NCI-H446 (cell line): Measurements from ENCODE around the gene SESTD1.
"Not testable (repeated sequence)": the region's sequence is repeated elsewhere in the genome, so short reads cannot be mapped to it uniquely, and the experiment has no call there.

Experiments
- DNase-seq, 2 experiments: peaks; one replicate each; lab custom pipeline; 2025; lab: John Stamatoyannopoulos, UW

SESTD1 gene

GRCh38 chr2:179106342-179106675 is 158.3 kb downstream of the SESTD1 start:
- no peak for DNase-seq

- DNase-seq, result no peak
These were observed 159.9 kb downstream of the SESTD1 start for GRCh38 chr2:179104736-179105135.

DNA sequence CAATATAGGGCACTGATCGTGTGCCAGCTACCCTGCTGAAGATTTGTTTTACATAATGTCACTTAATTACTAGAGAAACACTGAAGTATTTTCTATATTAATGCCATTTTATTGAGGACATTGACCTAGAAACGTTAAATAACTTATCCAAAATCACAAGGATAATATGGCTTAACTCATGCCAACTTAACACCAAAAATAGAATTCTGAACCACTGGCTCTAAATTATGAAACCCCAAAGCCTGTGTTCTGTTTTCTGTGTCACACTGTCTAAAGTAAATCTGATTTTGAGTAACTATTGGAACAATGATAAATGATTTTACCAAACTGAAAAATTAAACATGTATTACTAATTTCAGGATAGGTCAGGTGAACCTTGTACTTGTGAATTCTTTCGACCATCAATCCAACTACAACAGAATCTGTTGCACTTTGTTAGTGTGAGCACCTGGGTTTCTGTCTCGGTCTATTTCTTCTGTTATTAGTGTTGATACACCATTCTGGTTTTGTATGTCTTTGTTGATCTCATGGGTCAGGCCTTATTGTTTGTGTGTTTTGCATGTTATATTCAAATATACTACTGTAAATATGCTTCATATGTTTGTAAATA is 166.4 kb downstream of the SESTD1 start:
- no peak for DNase-seq

DNA sequence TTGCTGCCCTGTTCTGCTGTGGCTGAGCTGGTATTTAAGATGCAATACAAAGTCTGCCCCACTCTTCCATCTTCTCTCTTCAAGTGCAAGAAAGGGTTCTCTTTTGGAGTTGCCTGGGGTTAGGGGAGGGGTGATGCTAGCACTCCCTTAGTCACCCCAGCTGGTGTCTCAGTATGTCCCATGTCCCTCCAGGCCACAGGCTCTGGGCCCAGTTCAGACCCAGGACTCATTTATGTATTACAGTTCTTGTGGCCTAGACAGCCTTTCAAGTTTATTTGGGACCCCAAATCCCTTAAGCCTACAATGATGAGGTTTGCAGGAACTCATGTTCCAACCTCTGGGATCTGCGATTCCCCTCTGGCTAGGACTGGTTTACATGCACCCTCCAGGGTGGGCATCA is 167.5 kb downstream of the SESTD1 start:
- DNase-seq, result no peak

- DNase-seq, result no peak
These were observed 168.5 kb downstream of the SESTD1 start for GRCh38 chr2:179096090-179096489.

DNA sequence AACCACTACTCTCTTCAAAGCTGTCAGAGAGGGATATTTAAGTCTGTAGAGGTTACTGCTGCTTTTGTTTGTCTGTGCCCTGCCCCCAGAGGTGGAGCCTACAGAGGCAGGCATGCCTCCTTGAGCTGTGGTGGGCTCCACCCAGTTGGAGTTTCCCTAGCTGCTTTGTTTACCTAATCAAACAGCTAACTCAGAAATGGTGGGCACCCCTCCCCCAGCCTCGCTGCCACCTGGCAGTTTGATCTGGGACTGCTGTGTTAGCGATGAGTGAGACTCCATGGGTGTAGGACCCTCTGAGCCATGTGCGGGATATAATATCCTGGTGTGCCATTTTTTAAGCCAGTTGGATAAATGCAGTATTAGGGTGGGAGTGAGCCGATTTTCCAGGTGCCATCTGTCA is 171.7 kb downstream of the SESTD1 start:
- not testable (repeated sequence) for DNase-seq

- DNase-seq, result no peak
These were observed 181.9 kb downstream of the SESTD1 start for GRCh38 chr2:179082697-179083096.

GRCh38 chr2:179081954-179082353 is 182.7 kb downstream of the SESTD1 start:
- DNase-seq, result no peak

- no peak for DNase-seq
These were observed 192.1 kb downstream of the SESTD1 start for GRCh38 chr2:179072527-179072926.

DNA sequence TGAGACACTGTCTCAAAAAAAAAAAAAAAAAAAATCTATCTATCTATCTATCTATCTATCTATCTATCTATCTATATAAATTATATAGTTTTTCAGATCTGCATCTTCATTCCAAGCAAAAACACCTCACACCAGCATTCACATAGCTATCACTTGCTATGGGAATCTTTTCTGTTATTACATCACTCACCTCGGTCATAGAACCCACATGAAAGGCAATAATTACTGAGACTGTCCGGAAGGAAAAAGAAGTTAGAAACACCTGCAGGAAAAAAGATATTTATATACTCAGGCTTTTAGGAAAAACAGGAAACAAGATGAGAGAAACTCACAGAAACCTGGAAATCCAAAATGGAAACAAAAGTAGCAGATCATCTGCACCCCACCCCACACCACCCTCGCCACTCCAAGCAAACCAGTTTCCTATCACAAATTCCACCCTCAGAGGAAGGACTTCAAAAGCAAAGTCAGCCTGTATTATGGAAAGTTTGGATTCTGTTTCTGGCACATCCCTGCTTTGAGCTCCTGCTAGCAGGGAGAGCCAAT is 192.7 kb downstream of the SESTD1 start:
- no peak for DNase-seq

GRCh38 chr2:179070895-179071294 is 193.7 kb downstream of the SESTD1 start:
- no peak for DNase-seq

DNA sequence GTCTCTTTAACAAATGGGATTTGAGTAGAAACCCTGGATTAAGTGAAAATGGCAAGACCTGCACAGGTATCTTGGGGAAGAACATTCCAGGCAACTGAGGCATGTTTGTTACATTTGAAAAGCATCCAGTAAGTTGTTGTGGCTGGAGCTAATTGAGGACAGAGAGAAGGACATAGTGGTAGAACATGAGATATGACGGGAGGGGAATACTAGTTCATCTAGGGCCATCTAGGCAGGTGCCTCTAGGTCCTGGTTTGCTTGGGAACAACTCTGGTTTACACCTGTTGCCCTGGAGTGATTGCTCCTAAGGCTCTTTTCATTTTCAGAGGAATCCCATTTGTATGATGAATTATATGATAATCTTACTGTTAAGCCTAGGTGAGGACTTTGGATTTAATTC is 194.9 kb downstream of the SESTD1 start:
- DNase-seq, result no peak

- DNase-seq, result no peak
These were observed 195.5 kb downstream of the SESTD1 start for GRCh38 chr2:179068991-179069643.

GRCh38 chr2:179059026-179059700 is 205.5 kb downstream of the SESTD1 start:
- DNase-seq, result no peak

DNA sequence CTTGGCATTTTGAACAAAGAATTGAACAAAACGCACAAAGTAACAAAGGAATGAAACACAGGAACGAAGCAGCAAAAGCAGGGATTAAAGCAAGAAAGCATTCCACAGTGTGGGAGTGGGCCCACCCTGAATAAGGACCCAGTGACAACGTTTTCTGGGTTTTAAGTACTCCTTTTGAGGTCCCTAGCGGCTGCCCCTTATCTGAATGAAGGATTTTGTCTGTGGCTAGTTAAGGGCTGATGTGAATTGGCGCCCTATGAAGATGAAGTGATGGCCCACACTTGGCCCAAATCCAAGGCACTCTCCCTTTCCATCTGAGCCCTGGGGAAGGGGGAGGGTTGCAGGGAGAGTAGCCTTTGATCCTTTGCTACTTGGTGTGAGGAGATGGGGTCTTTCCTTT is 206.9 kb downstream of the SESTD1 start:
- DNase-seq, result no peak

DNA sequence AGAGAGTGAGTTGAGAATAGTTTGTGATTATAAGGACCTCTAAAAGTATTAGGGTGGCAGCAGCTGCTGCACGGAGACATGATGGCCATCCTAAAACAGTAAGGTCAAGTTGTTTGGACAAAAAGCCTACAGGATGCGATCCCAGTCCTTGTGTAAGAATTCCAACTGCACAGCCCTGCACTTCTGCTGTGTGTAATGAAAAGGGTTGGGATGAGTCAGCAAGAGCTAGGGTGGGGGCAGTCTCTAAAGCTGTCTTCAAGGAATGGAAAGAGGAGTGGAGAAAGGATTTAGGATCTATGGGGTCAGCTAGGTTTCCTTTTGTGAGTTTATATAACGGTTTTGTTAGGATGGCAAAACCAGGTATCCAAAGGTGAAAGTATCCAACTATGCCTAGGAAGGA is 211.1 kb downstream of the SESTD1 start:
- DNase-seq, result not testable (repeated sequence)
